A549 (cell line): ENCODE results near the gene QRFPR. TPM values are rescaled to one million over a fixed set of nuclear protein-coding genes. Genes with fewer than 3 reads are reported as not detected.

ENCODE experiments used
- ATAC-seq, 2 experiments: fragments of 200-7000 bp in 1 of 2; fragments of >200 bp in 1 of 2; cut with Nextera tagmentation in 1 of 2; cut with Tn5 transposase in 1 of 2; 3 replicates each; pipeline versions ENCODE4 v1.8.0 to v1.9.1; 2018 to 2020; ENCODE audit warnings: mild to moderate bottlenecking in 1 of 2, moderate library complexity in 1 of 2
- CTCF ChIA-PET: fragments of 300-600 bp; sonication (Branson Sonifier 250); formaldehyde crosslinking; extraction: SDS; loops from one replicate; lab custom pipeline; 2021; ENCODE audit warnings: antibody characterized with exemption, inconsistent platforms; lab: Yijun Ruan, JAX
- POLR2A ChIA-PET: fragments of 350-600 bp; formaldehyde crosslinking; extraction: SDS; loops from one replicate; lab custom pipeline; 2021; ENCODE audit warnings: antibody characterized with exemption, inconsistent platforms; lab: Yijun Ruan, JAX
- DNase-seq, 2 experiments: peaks; one replicate each; pipeline versions ENCODE4 v3.0.0 to v3.0.0-alpha.2; 2011 to 2016; ENCODE audit warnings: low read depth in 1 of 2, low spot score in 1 of 2
- FAIRE-seq: peaks from 2 replicates; lab custom pipeline; 2011; peaks lifted over from hg19 to GRCh38; lab: Jason Lieb, UNC
- H3K27ac ChIP-seq, 2 experiments: fragments of >200 bp; sonication (Bioruptor Twin); formaldehyde crosslinking; 3 replicates each; pipeline ENCODE4 v1.5.1; 2016 to 2017
- H3K4me1 ChIP-seq: fragments of >200 bp; sonication (Bioruptor Twin); formaldehyde crosslinking; 3 replicates; pipeline ENCODE4 v1.6.1; 2016
- H3K4me2 ChIP-seq: fragments of >200 bp; sonication (Bioruptor Twin); formaldehyde crosslinking; 3 replicates; pipeline ENCODE4 v1.6.1; 2016
- H3K4me3 ChIP-seq: fragments of >200 bp; sonication (Bioruptor Twin); formaldehyde crosslinking; 3 replicates; pipeline ENCODE4 v1.5.1; 2016
- H3K9me3 ChIP-seq: fragments of >200 bp; sonication (Bioruptor Twin); formaldehyde crosslinking; 3 replicates; pipeline ENCODE4 v1.6.1; 2016
- ATOH8 ChIP-seq: fragments of 250-450 bp; sonication (Bioruptor Pico); IDR thresholded peaks from 2 replicates; pipeline ENCODE4 v1.5.0; 2020; ENCODE audit warnings: low read depth, mild to moderate bottlenecking, moderate library complexity
- BHLHE40 ChIP-seq: IDR thresholded peaks from 2 replicates; pipeline ENCODE4 v1.6.1; 2012; ENCODE audit warnings: low read depth, low read length, inconsistent platforms
- CBX2 ChIP-seq: fragments of 200-600 bp; sonication (generic); IDR thresholded peaks from 2 replicates; pipeline ENCODE4 v1.6.1; 2016; ENCODE audit warnings: low read depth, mild to moderate bottlenecking, borderline replicate concordance
- CEBPB ChIP-seq, 2 experiments: fragments of >200 bp in 1 of 2; sonication (Bioruptor Twin) in 1 of 2; formaldehyde crosslinking in 1 of 2; IDR thresholded peaks; 2 replicates each; pipeline ENCODE4 v1.6.1; 2012 to 2016
- CHD2 ChIP-seq: fragments of 150-350 bp; IDR thresholded peaks from 2 replicates; pipeline ENCODE4 v1.6.1; 2014; ENCODE audit warnings: low read length; ENCODE audit not compliant: partially characterized antibody
- CHD4 ChIP-seq: fragments of 200-600 bp; sonication (generic); IDR thresholded peaks from 2 replicates; pipeline ENCODE4 v1.6.1; 2016; ENCODE audit warnings: antibody characterized with exemption, mild to moderate bottlenecking, borderline replicate concordance
- E2F6 ChIP-seq: IDR thresholded peaks from 2 replicates; pipeline ENCODE4 v1.6.1; 2012; ENCODE audit warnings: low read depth, borderline replicate concordance
- EHF ChIP-seq: fragments of 250-450 bp; sonication (Bioruptor Pico); IDR thresholded peaks from 2 replicates; pipeline ENCODE4 v1.5.0; 2020; ENCODE audit warnings: mild to moderate bottlenecking
- EP300 ChIP-seq, 2 experiments: fragments of >200 bp; sonication (Bioruptor Twin); formaldehyde crosslinking; IDR thresholded peaks; 2 replicates in 1 of 2; 3 replicates in 1 of 2; pipeline ENCODE4 v1.6.1; 2016 to 2017
- ESRRA ChIP-seq: fragments of 150-350 bp; IDR thresholded peaks from 2 replicates; pipeline ENCODE4 v1.6.1; 2014; ENCODE audit warnings: mild to moderate bottlenecking, low read length, borderline replicate concordance
- FOXS1 ChIP-seq: fragments of 250-450 bp; sonication (Bioruptor Pico); IDR thresholded peaks from 2 replicates; pipeline ENCODE4 v1.5.0; 2020; ENCODE audit warnings: mild to moderate bottlenecking, moderate library complexity
- GATA3 ChIP-seq: IDR thresholded peaks from 2 replicates; pipeline ENCODE4 v1.6.1; 2012; ENCODE audit warnings: borderline replicate concordance
- HDAC2 ChIP-seq: fragments of 200-600 bp; sonication (generic); IDR thresholded peaks from 2 replicates; pipeline ENCODE4 v1.6.1; 2016
- HES2 ChIP-seq: fragments of >200 bp; sonication (Bioruptor Twin); formaldehyde crosslinking; IDR thresholded peaks from 2 replicates; pipeline ENCODE4 v1.6.1; 2016
- JUN ChIP-seq, 2 experiments: fragments of >200 bp; sonication (Bioruptor Twin); formaldehyde crosslinking; IDR thresholded peaks; 2 replicates in 1 of 2; 3 replicates in 1 of 2; pipeline ENCODE4 v1.6.1; 2016 to 2017
- JUNB ChIP-seq: fragments of >200 bp; sonication (Bioruptor Twin); formaldehyde crosslinking; IDR thresholded peaks from 2 replicates; pipeline ENCODE4 v1.6.1; 2016
- KDM1A ChIP-seq: fragments of 200-600 bp; sonication (generic); IDR thresholded peaks from 2 replicates; pipeline ENCODE4 v1.6.1; 2016; ENCODE audit warnings: low read depth, mild to moderate bottlenecking
- KDM5A ChIP-seq: fragments of 200-600 bp; sonication (generic); IDR thresholded peaks from 2 replicates; pipeline ENCODE4 v1.6.1; 2016; ENCODE audit warnings: antibody characterized with exemption, mild to moderate bottlenecking
- MAFK ChIP-seq: fragments of 450-650 bp; IDR thresholded peaks from 2 replicates; pipeline ENCODE4 v1.6.1; 2014; ENCODE audit not compliant: partially characterized antibody
- MAZ ChIP-seq: fragments of 150-350 bp; IDR thresholded peaks from 2 replicates; pipeline ENCODE4 v1.6.1; 2014; ENCODE audit warnings: antibody characterized with exemption, low read depth, low read length, borderline replicate concordance
- MYC ChIP-seq: IDR thresholded peaks from 2 replicates; pipeline ENCODE4 v1.6.1; 2012; ENCODE audit warnings: mild to moderate bottlenecking, inconsistent platforms, low read length, improper control_type of control experiment, borderline replicate concordance
- NFE2L2 ChIP-seq: fragments of 150-350 bp; conservative IDR thresholded peaks from 2 replicates; pipeline ENCODE4 v1.6.1; 2014; ENCODE audit warnings: low read length
- NR3C1 ChIP-seq: fragments of >200 bp; sonication (Bioruptor Twin); formaldehyde crosslinking; IDR thresholded peaks from 3 replicates; pipeline ENCODE4 v1.6.1; 2017
- POLR2A ChIP-seq: IDR thresholded peaks from 2 replicates; pipeline ENCODE4 v1.6.1; 2012; ENCODE audit warnings: mild to moderate bottlenecking, low read length
- RCOR1 ChIP-seq: fragments of 150-350 bp; IDR thresholded peaks from 2 replicates; pipeline ENCODE4 v1.6.1; 2014; ENCODE audit warnings: antibody characterized with exemption, low read length, low read depth
- REST ChIP-seq: fragments of 200-600 bp; sonication (generic); IDR thresholded peaks from 2 replicates; pipeline ENCODE4 v1.6.1; 2016; ENCODE audit warnings: antibody characterized with exemption, mild to moderate bottlenecking, moderate library complexity
- RFX5 ChIP-seq: fragments of 450-650 bp; IDR thresholded peaks from 2 replicates; pipeline ENCODE4 v1.7.1; 2014; ENCODE audit warnings: antibody characterized with exemption, mild to moderate bottlenecking, moderate library complexity
- RNF2 ChIP-seq: fragments of 200-600 bp; sonication (generic); IDR thresholded peaks from 2 replicates; pipeline ENCODE4 v1.6.1; 2016; ENCODE audit warnings: low read depth, mild to moderate bottlenecking, antibody characterized with exemption, moderate library complexity, borderline replicate concordance
- SMC3 ChIP-seq: fragments of >200 bp; sonication (Bioruptor Twin); formaldehyde crosslinking; IDR thresholded peaks from 3 replicates; pipeline ENCODE4 v1.6.1; 2018; ENCODE audit warnings: inconsistent platforms
- TFCP2L1 ChIP-seq: fragments of 250-450 bp; sonication (Bioruptor Pico); IDR thresholded peaks from 2 replicates; pipeline ENCODE4 v1.5.0; 2021; ENCODE audit warnings: mild to moderate bottlenecking
- TP53 ChIP-seq: fragments of 250-450 bp; sonication (Bioruptor Pico); IDR thresholded peaks from 2 replicates; pipeline ENCODE4 v1.5.0; 2021; ENCODE audit warnings: mild to moderate bottlenecking, moderate library complexity
- ZC3H11A ChIP-seq: fragments of 450-650 bp; IDR thresholded peaks from 2 replicates; pipeline ENCODE4 v1.6.1; 2014; ENCODE audit warnings: antibody characterized with exemption, mild to moderate bottlenecking
- ZNF302 ChIP-seq: fragments of 250-450 bp; sonication (Bioruptor Pico); IDR thresholded peaks from 2 replicates; pipeline ENCODE4 v1.9.0; 2021; ENCODE audit warnings: inconsistent platforms, mild to moderate bottlenecking, moderate library complexity
- WGBS: methylation state at CpG from one replicate; pipeline ENCODE4 v1.1.6; 2017; ENCODE audit errors: missing lambda C conversion rate; 5-methylcytosine and 5-hydroxymethylcytosine counted together
- polyA plus RNA-seq, 4 experiments: library from polyadenylated mRNA; depleted of rRNA in 3 of 4; stranded (reverse); fragments of >200 nt; fragmentation: RNase III in 1 of 4; extraction: RNeasy Plus Mini Kit Qiagen cat#74134 plus additional on column Dnase treatment in 1 of 4; gene quantifications; 2 replicates in 3 of 4; 3 replicates in 1 of 4; pipeline ENCODE4 v1.2.3, GENCODE V29; 2011 to 2017

QRFPR gene
- polyA plus RNA-seq, 2 of the 4 experiments (the other 2 are of a cell fraction) = not detected

GRCh38 chr4:121344098-121344497 is 36.7 kb downstream of the QRFPR start:
- H3K4me3 ChIP-seq = no peak overlapping the region
- POLR2A ChIA-PET = no interaction called here
- FAIRE-seq (no peak), DNase-seq (no peak), ATAC-seq (no peak)
- H3K4me2 ChIP-seq = no peak overlapping the region
- TF ChIP-seq BHLHE40 (no peak), JUNB (no peak), MAFK (no peak), CEBPB (IDR thresholded peaks at IDR 0.05) (no peak), NR3C1 (no peak), RFX5 (no peak), E2F6 (no peak), ZC3H11A (no peak), HES2 (no peak)
- H3K27ac ChIP-seq = no peak overlapping the region
- WGBS = 26% methylated on average over 1 of the region's 1 CpG
- H3K4me1 ChIP-seq = no peaks in the 10 kb centered on the region
- no peaks in the 10 kb centered on the region for H3K9me3 ChIP-seq
- CTCF ChIA-PET = no interaction called here

GRCh38 chr4:121340247-121340646 is 40.6 kb downstream of the QRFPR start:
- no peak for TF ChIP-seq JUN (IDR thresholded peaks at IDR 0.05)
- no peak for TF ChIP-seq EP300 (IDR thresholded peaks at IDR 0.05)
- TF ChIP-seq SMC3 = no peak
- no peak for TF ChIP-seq ATOH8 (CRISPR knock-in tag)
- TF ChIP-seq FOXS1 (CRISPR knock-in tag) = no peak
- no peak for TF ChIP-seq MAFK
- no peak for TF ChIP-seq ESRRA
- TF ChIP-seq RNF2 = no peak
- no peak for TF ChIP-seq TFCP2L1 (CRISPR knock-in tag)
- TF ChIP-seq NFE2L2 = no peak
- no peak for TF ChIP-seq ZNF302 (CRISPR knock-in tag)
- TF ChIP-seq KDM1A = no peak
- no peak for TF ChIP-seq KDM5A
- no peak for TF ChIP-seq HDAC2
- TF ChIP-seq CBX2 = no peak
- no peak for TF ChIP-seq MYC
- TF ChIP-seq CHD2 = no peak
- no peak for TF ChIP-seq RFX5
- ChIA-PET CTCF (no interaction called here), POLR2A (no interaction called here)

GRCh38 chr4:121339824-121340223 is 41.0 kb downstream of the QRFPR start:
- ATAC-seq (no peak), FAIRE-seq (no peak)
- ChIA-PET POLR2A (no interaction called here), CTCF (no interaction called here)
- Histone ChIP-seq H3K9me3 (no peaks in the 10 kb centered on the region), H3K4me2 (no peak overlapping the region), H3K4me1 (no peaks in the 10 kb centered on the region), H3K27ac (no peak overlapping the region)
- TF ChIP-seq ZC3H11A (no peak), BHLHE40 (no peak), POLR2A (no peak), MAFK (no peak), CHD4 (no peak), GATA3 (no peak), TP53 (CRISPR knock-in tag) (no peak), REST (no peak), ESRRA (no peak), RCOR1 (no peak), TFCP2L1 (CRISPR knock-in tag) (no peak), EHF (CRISPR knock-in tag) (no peak), MAZ (no peak)
- TF ChIP-seq, all 56 proteins: peak for 0
- no peak overlapping the region for H3K4me3 ChIP-seq
- 7% methylated on average over 2 of the region's 2 CpGs for WGBS
- no peak for DNase-seq

More at GRCh38 chr4:121340247-121340646, 40.6 kb downstream of the QRFPR start:
- ATAC-seq (no peak), FAIRE-seq (no peak), DNase-seq (no peak)
- Histone ChIP-seq H3K4me3 (no peak overlapping the region), H3K4me1 (no peaks in the 10 kb centered on the region), H3K9me3 (no peaks in the 10 kb centered on the region), H3K4me2 (no peak overlapping the region), H3K27ac (no peak overlapping the region)
- WGBS = 50% methylated on average over 2 of the region's 2 CpGs
